A549 (cell line): ENCODE data around the gene MIB2. TPM values are rescaled to one million over a fixed set of nuclear protein-coding genes. Genes with fewer than 3 reads are reported as not detected.

Source experiments
- ATAC-seq, 2 experiments: fragments of 200-7000 bp in 1 of 2; fragments of >200 bp in 1 of 2; cut with Nextera tagmentation in 1 of 2; cut with Tn5 transposase in 1 of 2; 3 replicates each; pipeline versions ENCODE4 v1.8.0 to v1.9.1; 2018 to 2020; ENCODE audit warnings: mild to moderate bottlenecking in 1 of 2, moderate library complexity in 1 of 2
- CTCF ChIA-PET: fragments of 300-600 bp; sonication (Branson Sonifier 250); formaldehyde crosslinking; extraction: SDS; loops from one replicate; lab custom pipeline; 2021; ENCODE audit warnings: antibody characterized with exemption, inconsistent platforms; lab: Yijun Ruan, JAX
- POLR2A ChIA-PET: fragments of 350-600 bp; formaldehyde crosslinking; extraction: SDS; loops from one replicate; lab custom pipeline; 2021; ENCODE audit warnings: antibody characterized with exemption, inconsistent platforms; lab: Yijun Ruan, JAX
- DNase-seq, 2 experiments: peaks; one replicate each; pipeline versions ENCODE4 v3.0.0 to v3.0.0-alpha.2; 2011 to 2016; ENCODE audit warnings: low read depth in 1 of 2, low spot score in 1 of 2
- FAIRE-seq: peaks from 2 replicates; lab custom pipeline; 2011; peaks lifted over from hg19 to GRCh38; lab: Jason Lieb, UNC
- H3K27ac ChIP-seq, 2 experiments: fragments of >200 bp; sonication (Bioruptor Twin); formaldehyde crosslinking; 3 replicates each; pipeline ENCODE4 v1.5.1; 2016 to 2017
- H3K4me1 ChIP-seq: fragments of >200 bp; sonication (Bioruptor Twin); formaldehyde crosslinking; 3 replicates; pipeline ENCODE4 v1.6.1; 2016
- H3K4me2 ChIP-seq: fragments of >200 bp; sonication (Bioruptor Twin); formaldehyde crosslinking; 3 replicates; pipeline ENCODE4 v1.6.1; 2016
- H3K4me3 ChIP-seq: fragments of >200 bp; sonication (Bioruptor Twin); formaldehyde crosslinking; 3 replicates; pipeline ENCODE4 v1.5.1; 2016
- H3K9me3 ChIP-seq: fragments of >200 bp; sonication (Bioruptor Twin); formaldehyde crosslinking; 3 replicates; pipeline ENCODE4 v1.6.1; 2016
- BCL3 ChIP-seq: fragments of >200 bp; sonication (Bioruptor Twin); formaldehyde crosslinking; IDR thresholded peaks from 3 replicates; pipeline ENCODE4 v1.6.1; 2016
- BHLHE40 ChIP-seq: IDR thresholded peaks from 2 replicates; pipeline ENCODE4 v1.6.1; 2012; ENCODE audit warnings: low read depth, low read length, inconsistent platforms
- EHMT2 ChIP-seq: fragments of 200-600 bp; sonication (generic); IDR thresholded peaks from 2 replicates; pipeline ENCODE4 v1.6.1; 2016; ENCODE audit warnings: antibody characterized with exemption, low read depth, mild to moderate bottlenecking, moderate library complexity
- GATA3 ChIP-seq: IDR thresholded peaks from 2 replicates; pipeline ENCODE4 v1.6.1; 2012; ENCODE audit warnings: borderline replicate concordance
- HEYL ChIP-seq: fragments of 250-450 bp; sonication (Bioruptor Pico); IDR thresholded peaks from 2 replicates; pipeline ENCODE4 v1.8.0; 2021; ENCODE audit warnings: mild to moderate bottlenecking, moderate library complexity
- JUN ChIP-seq, 2 experiments: fragments of >200 bp; sonication (Bioruptor Twin); formaldehyde crosslinking; IDR thresholded peaks; 2 replicates in 1 of 2; 3 replicates in 1 of 2; pipeline ENCODE4 v1.6.1; 2016 to 2017
- JUNB ChIP-seq: fragments of >200 bp; sonication (Bioruptor Twin); formaldehyde crosslinking; IDR thresholded peaks from 2 replicates; pipeline ENCODE4 v1.6.1; 2016
- MAFK ChIP-seq: fragments of 450-650 bp; IDR thresholded peaks from 2 replicates; pipeline ENCODE4 v1.6.1; 2014; ENCODE audit not compliant: partially characterized antibody
- MAX ChIP-seq: IDR thresholded peaks from 2 replicates; pipeline ENCODE4 v1.6.1; 2012
- MAZ ChIP-seq: fragments of 150-350 bp; IDR thresholded peaks from 2 replicates; pipeline ENCODE4 v1.6.1; 2014; ENCODE audit warnings: antibody characterized with exemption, low read depth, low read length, borderline replicate concordance
- MYC ChIP-seq: IDR thresholded peaks from 2 replicates; pipeline ENCODE4 v1.6.1; 2012; ENCODE audit warnings: mild to moderate bottlenecking, inconsistent platforms, low read length, improper control_type of control experiment, borderline replicate concordance
- PBX3 ChIP-seq: IDR thresholded peaks from 2 replicates; pipeline ENCODE4 v1.6.1; 2012
- PHF8 ChIP-seq: fragments of 200-600 bp; sonication (generic); IDR thresholded peaks from 2 replicates; pipeline ENCODE4 v1.6.1; 2016; ENCODE audit warnings: low read depth, mild to moderate bottlenecking, antibody characterized with exemption, moderate library complexity, borderline replicate concordance
- POLR2A ChIP-seq: IDR thresholded peaks from 2 replicates; pipeline ENCODE4 v1.6.1; 2012; ENCODE audit warnings: mild to moderate bottlenecking, low read length
- RFX5 ChIP-seq: fragments of 450-650 bp; IDR thresholded peaks from 2 replicates; pipeline ENCODE4 v1.7.1; 2014; ENCODE audit warnings: antibody characterized with exemption, mild to moderate bottlenecking, moderate library complexity
- WGBS: methylation state at CpG from one replicate; pipeline ENCODE4 v1.1.6; 2017; ENCODE audit errors: missing lambda C conversion rate; 5-methylcytosine and 5-hydroxymethylcytosine counted together
- polyA minus RNA-seq: library from RNA; depleted of rRNA, polyadenylated mRNA; stranded (reverse); fragments of >200 nt; gene quantifications from 2 replicates; pipeline ENCODE4 v1.2.3, GENCODE V29; 2011; rRNA and poly(A)+ RNA removed
- polyA plus RNA-seq, 4 experiments: library from polyadenylated mRNA; depleted of rRNA in 3 of 4; stranded (reverse); fragments of >200 nt; fragmentation: RNase III in 1 of 4; extraction: RNeasy Plus Mini Kit Qiagen cat#74134 plus additional on column Dnase treatment in 1 of 4; gene quantifications; 2 replicates in 3 of 4; 3 replicates in 1 of 4; pipeline ENCODE4 v1.2.3, GENCODE V29; 2011 to 2017
- TF ChIP-seq, protein P1 (sequence below): fragments of 450-650 bp; IDR thresholded peaks from 2 replicates; pipeline ENCODE4 v1.6.1; 2014; ENCODE audit warnings: antibody characterized with exemption

MIB2 gene
- polyA plus RNA-seq (2011; rRNA removed) (4.9 and 5.1 TPM in 2 replicates), polyA plus RNA-seq (2017; fragmentation: RNase III; extraction: RNeasy Plus Mini Kit Qiagen cat#74134 plus additional on column Dnase treatment) (15.7 to 21.9 TPM (median 20.0 TPM) in 3 replicates), polyA minus RNA-seq (4.6 and 6.2 TPM in 2 replicates)
- 16.6 and 23.4 TPM in 2 replicates for polyA plus RNA-seq (2012; cell fraction: cytosol; rRNA removed)
- 132 and 216 TPM in 2 replicates for polyA plus RNA-seq (2012; cell fraction: nucleus; rRNA removed)

DNA sequence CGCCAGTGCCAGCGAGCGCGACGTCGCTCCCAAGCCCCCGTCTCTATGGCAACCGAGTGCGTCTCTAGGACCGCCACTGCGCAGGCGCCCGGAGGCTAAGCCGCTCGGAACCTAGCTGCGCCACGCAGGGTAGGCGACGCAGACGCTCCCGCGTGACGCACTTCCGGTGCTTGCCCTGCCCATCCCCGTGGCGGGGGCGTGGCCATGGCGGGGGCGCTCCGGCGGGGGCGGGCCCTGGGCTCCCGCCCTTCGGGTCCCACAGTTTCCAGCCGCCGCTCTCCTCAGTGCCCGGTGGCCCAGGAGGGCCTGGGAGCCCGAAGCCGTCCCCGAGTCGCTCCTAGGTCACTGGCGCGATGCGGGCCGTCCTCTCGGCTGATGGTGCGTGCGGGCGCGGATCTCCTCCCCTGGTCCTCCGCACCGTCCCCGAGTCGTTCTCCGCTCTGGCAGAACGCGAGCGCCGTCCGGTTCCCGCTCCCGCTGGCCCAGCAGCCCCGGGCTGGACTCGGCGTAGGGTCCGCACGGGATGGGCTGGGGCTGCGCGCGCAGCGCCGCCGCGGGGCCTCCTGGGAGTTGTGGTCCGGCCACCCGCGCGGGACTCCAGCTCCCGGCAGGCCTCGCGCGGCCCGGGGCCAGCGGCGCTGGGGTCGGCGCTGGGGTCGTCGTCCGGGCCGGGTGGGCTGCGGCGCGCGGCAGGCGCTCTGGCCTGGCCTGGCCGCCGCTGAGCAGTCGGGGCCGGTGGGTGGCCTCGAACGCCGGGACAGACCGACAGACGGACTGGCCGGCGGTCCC is at the start of gene MIB2:
Gene MIB2, plus strand, starts transcription at position 245 of the 789 bp plus-strand sequence. CDS start 7,953 bp downstream, outside the sequence.
- peak within 1 kb of the TSS; percentile 93 for H3K4me2 ChIP-seq
- peaks cover 17% of the 10 kb centered on the region for H3K4me1 ChIP-seq
- WGBS, result no CpG with 5 or more reads among the region's 107 CpGs
- FAIRE-seq, result no peak
- ChIA-PET POLR2A (interaction anchor here (0.6 to 1.0 kb wide), 3 partner anchors 13 to 294 kb away, joined by 3 to 9 read pairs (median 4); no protein-coding TSS in a partner anchor), CTCF (interaction anchor here (2.7 kb wide), 1 partner anchor 18 kb away, joined by 9 read pairs; no protein-coding TSS in a partner anchor)
- H3K27ac ChIP-seq, result peak within 1 kb of the TSS; percentile 98 to 99
- TF ChIP-seq BCL3 (peak; percentile 72; the same call in 2 of the 3 replicates), JUNB (no peak), MAZ (0 out of 2 replicates have a peak, but pooled peaks have one; percentile 29), MAX (peak; percentile 25; the same call in 1 of the 2 replicates), PBX3 (0 out of 2 replicates have a peak, but pooled peaks have one; percentile 31), PHF8 (peak; percentile 82; the same call in 1 of the 2 replicates), POLR2A (peak; percentile 59), MYC (no peak), RFX5 (peak; percentile 90), JUN (IDR thresholded peaks at IDR 0.05) (peak in 1 of 2 experiments; percentile 87; a peak in 3 of 5 replicates)
- TF ChIP-seq, protein P1, sequence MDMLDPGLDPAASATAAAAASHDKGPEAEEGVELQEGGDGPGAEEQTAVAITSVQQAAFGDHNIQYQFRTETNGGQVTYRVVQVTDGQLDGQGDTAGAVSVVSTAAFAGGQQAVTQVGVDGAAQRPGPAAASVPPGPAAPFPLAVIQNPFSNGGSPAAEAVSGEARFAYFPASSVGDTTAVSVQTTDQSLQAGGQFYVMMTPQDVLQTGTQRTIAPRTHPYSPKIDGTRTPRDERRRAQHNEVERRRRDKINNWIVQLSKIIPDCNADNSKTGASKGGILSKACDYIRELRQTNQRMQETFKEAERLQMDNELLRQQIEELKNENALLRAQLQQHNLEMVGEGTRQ, result peak; percentile 26; the same call in 1 of the 2 replicates
- ATAC-seq, result peak; percentile 86 to 91
- H3K4me3 ChIP-seq, result peak within 1 kb of the TSS; percentile 79
- peak; percentile 94 for DNase-seq
- no peaks in the 10 kb centered on the region for H3K9me3 ChIP-seq

DNA sequence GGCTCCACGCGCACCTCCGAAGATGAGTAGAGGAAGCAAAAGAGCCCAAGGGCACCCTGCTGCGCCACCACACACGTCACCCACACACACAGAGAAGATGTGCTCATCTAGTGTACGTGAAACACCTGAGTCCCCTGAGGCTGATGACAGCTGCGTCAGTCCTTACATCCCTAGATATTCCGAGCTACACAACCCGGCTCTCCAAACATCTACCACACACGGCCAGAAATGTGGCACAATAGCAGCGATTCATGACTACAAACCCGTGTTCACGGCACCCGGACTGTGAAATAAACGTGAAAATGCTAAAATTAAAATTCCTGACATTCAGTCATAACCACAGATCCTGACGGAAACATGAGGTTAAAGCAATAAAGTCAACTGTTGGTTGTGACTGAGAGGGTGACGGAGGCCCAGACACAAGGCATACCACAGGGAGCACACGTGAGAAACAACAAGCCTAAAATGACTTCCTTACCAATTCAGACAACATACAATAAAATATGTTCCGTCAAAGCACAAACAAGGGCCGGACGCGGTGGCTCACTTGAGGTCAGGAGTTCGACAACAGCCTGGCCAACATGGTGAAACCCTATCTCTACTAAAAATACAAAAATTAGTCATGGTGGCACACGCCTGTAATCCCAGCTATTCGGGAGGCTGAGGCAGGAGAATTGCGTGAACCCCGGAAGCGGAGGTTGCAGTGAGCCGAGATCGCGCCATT is 48.0 kb upstream of the MIB2 start:
- H3K4me1 ChIP-seq, result no peaks in the 10 kb centered on the region
- TF ChIP-seq JUN (IDR thresholded peaks at IDR 0.05), result no peak
- TF ChIP-seq PHF8, result no peak
- no peak for TF ChIP-seq MAFK
- no peak for TF ChIP-seq BHLHE40
- FAIRE-seq, result no peak
- WGBS, result 94% methylated on average over 31 of the region's 31 CpGs
- no peak overlapping the region for H3K4me3 ChIP-seq
- ChIA-PET CTCF (no interaction called here), POLR2A (no interaction called here)
- no peak overlapping the region for H3K4me2 ChIP-seq
- ATAC-seq, result no peak
- no peak overlapping the region for H3K27ac ChIP-seq
- no peaks in the 10 kb centered on the region for H3K9me3 ChIP-seq
- DNase-seq, result no peak

GRCh38 chr1:1567891-1568291 is 47.4 kb upstream of the MIB2 start:
- no peak overlapping the region for H3K4me3 ChIP-seq
- 87% methylated on average over 10 of the region's 10 CpGs for WGBS
- no peak overlapping the region for H3K4me2 ChIP-seq
- TF ChIP-seq GATA3, result no peak
- no peak for TF ChIP-seq HEYL (CRISPR knock-in tag)
- no peak for TF ChIP-seq EHMT2
- TF ChIP-seq MAX, result no peak
- TF ChIP-seq, all 56 proteins: peak for 0
- ChIA-PET POLR2A (no interaction called here), CTCF (no interaction called here)
- FAIRE-seq (no peak), ATAC-seq (no peak), DNase-seq (no peak)
- Histone ChIP-seq H3K27ac (no peak overlapping the region), H3K9me3 (no peaks in the 10 kb centered on the region), H3K4me1 (peaks cover 3% of the 10 kb centered on the region; the same call in 1 of the 3 replicates)
